ENCODE results near the gene EHMT1. TPM values are rescaled to one million over a fixed set of nuclear protein-coding genes. Genes with fewer than 3 reads are reported as not detected.

The EHMT1 gene
- total and polyA plus RNA-seq, 2 of the 8 experiments (the other 6 are each of a cell fraction or from before 2014, with no cell fraction given) = 95.7 to 163 TPM

GRCh38 chr9:137582286-137582860, 36.4 kb upstream of the EHMT1 start:
- CTCF ChIA-PET (ENCODE audit: partially characterized antibody) = interaction anchor here (0.6 to 5.9 kb wide), 30 partner anchors 8 to 417 kb away, joined by 3 to 46 read pairs (median 4); partner anchors contain the start of genes EHMT1 and ZMYND19
- TF ChIP-seq ZNF274 (IDR thresholded peaks at IDR 0.05; ENCODE audit: borderline replicate concordance, extremely low read depth, low read length) (no peak), SIX5 (IDR thresholded peaks at IDR 0.05; ENCODE audit: low read depth, low read length) (no peak), RAD21 (IDR thresholded peaks at IDR 0.05 in 1 of 2, conservative IDR thresholded peaks at IDR 0.05 in 1 of 2; ENCODE audit: low read depth in 2 of 2, low read length in 2 of 2) (peak; percentile 83 to 92), EZH2 (IDR thresholded peaks at IDR 0.05; ENCODE audit: low read depth, low read length, severe bottlenecking) (no peak), HDAC6 (IDR thresholded peaks at IDR 0.05; ENCODE audit: low read depth, low read length) (no peak), RNF2 (IDR thresholded peaks at IDR 0.05; ENCODE audit: borderline replicate concordance, low read depth, low read length, missing control alignments, poor library complexity, severe bottlenecking) (no peak), GABPA (IDR thresholded peaks at IDR 0.05; ENCODE audit: borderline replicate concordance, insufficient read depth, low read length) (peak; percentile 42; the same call in 1 of the 2 replicates), SAP30 (IDR thresholded peaks at IDR 0.05; ENCODE audit: insufficient read depth, insufficient replicate concordance, low read length) (no peak), SP1 (IDR thresholded peaks at IDR 0.05; ENCODE audit: low read depth, low read length) (no peak), SIRT6 (IDR thresholded peaks at IDR 0.05; ENCODE audit: low read length) (no peak), TCF12 (IDR thresholded peaks at IDR 0.05; ENCODE audit: low read depth, low read length) (no peak)

More at GRCh38 chr9:137582286-137582860, 36.4 kb upstream of the EHMT1 start:
- no peak overlapping the region for H2BK5ac ChIP-seq (ENCODE audit: low read depth, low read length)
- no peak for FAIRE-seq
- no peak overlapping the region for H3K14ac ChIP-seq (ENCODE audit: insufficient read length)
- no peak overlapping the region for H3K56ac ChIP-seq (replicated peaks; ENCODE audit: insufficient read length, low read depth, low read length)
- H3K4ac ChIP-seq (replicated peaks; ENCODE audit: insufficient read length, low read depth, low read length) = no peak overlapping the region
- H3K23me2 ChIP-seq (ENCODE audit: low read depth, low read length) = peaks cover 3% of the 10 kb centered on the region; the same call in 1 of the 2 replicates
- no peak overlapping the region for H2BK15ac ChIP-seq (ENCODE audit: low read length)
- no peak overlapping the region for H2BK20ac ChIP-seq (ENCODE audit: low read length)
- H3K9me3 ChIP-seq (ENCODE audit: insufficient read depth in 2 of 2, low read depth in 1 of 2, low read length in 1 of 2) = no peaks in the 10 kb centered on the region
- POLR2A ChIA-PET (ENCODE audit: partially characterized antibody) = interaction anchor here (0.6 to 4.6 kb wide), 9 partner anchors 8 to 92 kb away, joined by 3 to 45 read pairs (median 3); partner anchors contain the start of genes EHMT1 and ZMYND19
- no peak overlapping the region for H3K4me3 ChIP-seq (ENCODE audit: extremely low read depth in 1 of 4, insufficient read depth in 2 of 4, low read depth in 3 of 4, low read length in 4 of 4)
- peak in 1 of 2 experiments; percentile 66 for DNase-seq (ENCODE audit: low read depth in 1 of 2, low spot score in 2 of 2)
- no peak overlapping the region for H4K91ac ChIP-seq (replicated peaks; ENCODE audit: insufficient read length, low read length)
- H3K4me2 ChIP-seq (ENCODE audit: insufficient read depth in 1 of 2, low read depth in 2 of 2, low read length in 2 of 2) = no peak overlapping the region
- H2BK120ac ChIP-seq (replicated peaks; ENCODE audit: low read depth, low read length) = no peak overlapping the region
- H3K23ac ChIP-seq (ENCODE audit: insufficient read length) = no peak overlapping the region
- H3K4me1 ChIP-seq (replicated peaks in 1 of 4; ENCODE audit: control insufficient read depth in 3 of 4, insufficient read depth in 4 of 4, low read length in 3 of 4) = peaks cover 0 to 20% (median 7%) of the 10 kb centered on the region in 4 experiments; a peak in 6 of 7 replicates
- 0 out of 2 replicates have a peak overlapping the region, but pooled peaks have one; percentile 7 for H3K27ac ChIP-seq (ENCODE audit: low read depth, low read length)
- H4K20me1 ChIP-seq (replicated peaks in 1 of 2; ENCODE audit: control insufficient read depth in 1 of 2, insufficient read depth in 2 of 2, low read length in 2 of 2) = peaks cover 12 to 45% of the 10 kb centered on the region in 2 experiments
- no peak overlapping the region for H3K18ac ChIP-seq (ENCODE audit: extremely low read depth, low read length)
- H4K8ac ChIP-seq (ENCODE audit: extremely low read depth, insufficient read depth, low read length) = no peak overlapping the region
- H2AFZ ChIP-seq (ENCODE audit: low read length) = no peak overlapping the region
- H3K79me1 ChIP-seq (ENCODE audit: low read depth, low read length) = peaks cover 27% of the 10 kb centered on the region
- H3K79me2 ChIP-seq (ENCODE audit: control insufficient read depth in 1 of 2, insufficient read depth in 2 of 2, low read length in 2 of 2) = peaks cover 7 to 8% of the 10 kb centered on the region in 2 experiments
- WGBS, 2 experiments (ENCODE audit: extremely low coverage in 1 of 2, insufficient coverage in 1 of 2, insufficient read length in 1 of 2, insufficient replicate concordance in 2 of 2, low coverage in 1 of 2, low lambda C conversion rate in 2 of 2, missing lambda C conversion rate in 1 of 2) = 89% methylated on average over 20 of the region's 20 CpGs; no CpG with 5 or more reads in 1 of the 2 experiments
- no peak overlapping the region for H2AK5ac ChIP-seq (ENCODE audit: low read depth, low read length)
- no peak overlapping the region for H4K5ac ChIP-seq (ENCODE audit: insufficient read length, low read depth, low read length)
- H2BK12ac ChIP-seq (ENCODE audit: low read depth, low read length) = no peak overlapping the region
- no peaks in the 10 kb centered on the region for H3K27me3 ChIP-seq (replicated peaks in 1 of 4; ENCODE audit: control insufficient read depth in 3 of 4, extremely low read depth in 1 of 4, insufficient read depth in 3 of 4, low read length in 3 of 4)
- no peak overlapping the region for H3K9ac ChIP-seq (replicated peaks in 1 of 4; ENCODE audit: extremely low read depth in 1 of 4, low read depth in 3 of 4, low read length in 3 of 4)
- H3K36me3 ChIP-seq (ENCODE audit: control insufficient read depth in 2 of 4, insufficient read depth in 4 of 4, low read length in 3 of 4) = peaks cover 17 to 54% (median 41%) of the 10 kb centered on the region in 4 experiments

Data from H1 (cell line).